ENCODE results near the gene CLMP.
"Not testable (repeated sequence)": the region's sequence is repeated elsewhere in the genome, so short reads cannot be mapped to it uniquely, and the experiment has no call there.

Gene CLMP

DNA sequence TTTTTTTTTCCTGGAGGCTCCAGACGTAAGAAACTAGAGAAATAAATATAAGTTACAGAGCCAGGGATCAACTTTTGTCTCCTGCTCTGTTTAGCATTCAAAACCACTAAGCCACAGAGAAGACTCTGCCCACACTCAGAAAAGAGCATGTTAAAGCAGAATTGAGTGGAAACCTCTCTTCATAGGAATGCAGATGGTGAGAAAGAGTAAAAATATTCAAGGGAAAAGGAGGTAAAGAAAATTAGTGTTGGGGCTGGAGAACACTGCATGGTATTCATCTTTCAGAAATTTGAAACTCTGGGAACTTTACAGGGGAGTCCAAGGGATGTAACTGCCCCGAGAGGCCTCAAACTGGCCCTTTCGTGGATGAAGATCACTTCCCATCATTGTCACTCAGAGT lies 65.1 kb downstream of the CLMP start:
- no peak for DNase-seq

DNA sequence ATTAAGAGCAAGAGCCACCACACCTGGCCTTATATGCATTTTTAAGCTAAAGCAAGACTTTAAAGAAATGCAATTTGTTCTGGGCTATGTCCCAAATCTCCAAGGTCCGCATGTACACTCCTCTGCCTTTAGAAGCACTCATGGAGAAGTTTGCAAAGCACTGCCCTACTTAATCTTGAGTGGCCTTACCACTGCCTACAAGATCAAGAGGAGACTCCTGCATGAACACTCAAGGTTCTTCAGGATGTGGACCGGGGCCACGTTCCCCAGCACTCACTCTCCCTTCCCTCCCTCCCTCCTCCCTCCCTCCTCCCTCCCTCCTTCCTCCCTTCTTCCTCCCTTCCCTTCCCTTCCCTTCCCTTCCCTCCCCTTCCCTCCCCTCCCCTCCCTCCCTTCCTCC lies 69.9 kb downstream of the CLMP start:
- no peak for DNase-seq

DNA sequence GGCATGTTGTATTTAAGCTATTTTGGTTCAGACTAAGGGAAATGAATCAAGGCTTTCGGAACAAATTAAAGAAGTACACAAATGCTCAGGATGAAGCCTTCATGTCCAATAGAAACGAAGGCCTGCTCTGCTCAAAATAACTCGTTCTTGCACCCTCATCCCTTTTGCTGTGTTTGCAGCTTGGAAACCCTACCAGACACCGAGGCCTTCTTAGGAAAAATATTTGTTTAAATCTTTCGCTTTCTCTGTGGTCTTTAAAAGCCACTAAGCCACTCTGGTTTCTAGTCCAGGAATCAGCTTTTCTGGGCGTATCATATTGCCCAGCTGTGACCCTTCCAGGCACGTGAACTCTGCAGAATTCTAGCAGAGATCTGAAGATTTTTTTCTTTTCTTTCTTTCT lies 72.2 kb downstream of the CLMP start:
- no peak for DNase-seq

DNA sequence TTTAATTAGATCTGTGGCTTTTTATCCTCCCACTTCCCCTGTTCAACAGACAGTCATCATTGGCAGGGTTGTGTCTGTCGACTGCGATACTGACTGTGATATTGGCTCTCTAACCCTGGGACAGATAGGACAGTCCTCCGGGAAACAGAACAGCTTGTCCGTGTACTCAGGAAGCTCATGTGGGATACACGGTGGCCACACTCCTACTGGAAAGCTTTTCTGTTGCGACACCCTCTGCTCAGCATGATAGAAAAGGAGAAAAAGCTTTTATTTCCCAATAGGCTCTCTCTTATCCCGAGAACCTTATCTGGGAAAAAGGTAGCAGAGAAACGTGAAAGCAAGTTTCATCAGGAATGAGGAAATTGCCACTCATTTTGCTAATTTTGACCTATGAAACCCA lies 72.7 kb downstream of the CLMP start:
- DNase-seq: no peak

DNA sequence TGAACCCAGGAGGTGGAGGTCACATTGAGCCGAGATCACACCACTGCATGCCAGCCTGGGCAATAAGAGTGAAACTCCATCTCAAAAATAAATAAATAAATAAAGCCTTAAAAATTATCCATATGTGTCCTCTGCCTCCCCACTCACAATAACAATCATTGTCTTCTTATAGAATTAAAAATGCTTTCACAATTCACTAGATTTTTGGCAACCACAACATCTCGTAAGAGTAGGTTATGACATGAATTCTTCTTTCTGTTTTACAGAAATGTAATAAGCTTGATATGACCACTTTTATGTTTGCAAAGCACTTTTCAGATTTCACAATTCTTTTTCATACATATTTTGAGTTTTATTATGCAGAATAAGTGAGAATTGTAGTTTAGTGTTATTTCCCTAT lies 78.6 kb downstream of the CLMP start:
- DNase-seq: no peak

DNA sequence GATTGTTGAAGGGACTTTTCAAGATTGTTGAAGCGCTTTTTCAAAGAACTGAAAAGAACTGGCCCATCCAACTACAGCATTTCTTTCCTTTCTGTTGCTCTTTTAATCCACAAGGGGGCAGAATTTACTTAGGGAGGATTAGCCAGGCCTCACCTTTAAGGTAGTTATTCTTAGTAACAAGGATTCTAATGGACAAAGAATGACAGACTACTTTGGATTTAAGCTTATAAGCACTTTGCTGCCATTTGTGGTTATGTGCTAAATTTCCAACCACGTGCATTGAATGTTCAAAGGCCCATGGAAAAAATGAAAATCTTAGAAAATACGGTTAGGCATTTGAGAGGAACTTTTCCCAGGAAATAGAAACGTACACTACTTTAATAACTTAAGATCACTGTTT lies 83.6 kb downstream of the CLMP start:
- peak; percentile 85 for DNase-seq

DNA sequence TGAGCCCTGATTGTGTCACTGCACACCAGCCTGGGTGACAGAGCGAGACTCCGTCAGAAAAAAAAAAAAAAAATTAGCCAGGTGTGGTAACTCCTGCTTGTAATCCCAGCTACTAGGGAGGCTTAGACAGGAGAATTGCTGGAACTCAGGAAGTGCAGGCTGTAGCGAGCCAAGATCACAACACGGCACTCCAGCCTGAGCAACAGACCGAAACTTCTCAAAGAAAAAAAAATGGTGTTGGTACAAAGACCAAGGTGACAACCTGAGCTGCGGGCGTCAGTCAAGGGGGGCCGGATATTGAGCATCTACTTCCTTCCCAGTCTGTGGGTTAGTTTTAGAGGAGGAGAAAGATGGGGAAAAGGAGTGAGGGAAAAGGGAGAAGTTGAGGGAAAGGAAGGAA lies 84.7 kb downstream of the CLMP start:
- no peak for DNase-seq

DNA sequence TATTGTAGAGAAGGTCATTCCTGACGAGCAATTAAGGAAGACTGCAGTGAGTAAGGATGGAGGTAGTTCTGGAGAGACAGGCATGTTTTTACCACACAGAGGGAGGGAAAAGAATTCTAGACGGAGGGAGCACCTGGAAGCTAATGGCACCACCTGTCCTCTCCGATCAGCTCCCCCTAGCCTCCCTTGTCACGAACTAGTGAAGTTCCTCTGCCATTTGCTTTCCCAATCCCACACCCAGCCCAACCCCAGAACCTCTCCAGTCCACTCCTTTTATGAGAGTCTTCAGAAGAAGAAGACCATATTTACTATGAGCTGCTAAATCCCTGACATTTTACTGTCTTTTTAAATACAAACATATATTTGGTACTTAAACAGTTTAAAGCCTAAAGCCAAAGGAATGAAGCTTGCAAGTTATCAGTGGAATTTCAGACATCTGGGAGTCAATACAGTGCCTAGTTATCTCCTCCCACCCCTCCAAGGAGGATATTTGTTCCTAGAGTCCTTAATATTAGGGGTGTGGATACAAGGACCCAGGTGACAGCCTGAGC lies 87.0 kb downstream of the CLMP start:
- no peak for DNase-seq

DNA sequence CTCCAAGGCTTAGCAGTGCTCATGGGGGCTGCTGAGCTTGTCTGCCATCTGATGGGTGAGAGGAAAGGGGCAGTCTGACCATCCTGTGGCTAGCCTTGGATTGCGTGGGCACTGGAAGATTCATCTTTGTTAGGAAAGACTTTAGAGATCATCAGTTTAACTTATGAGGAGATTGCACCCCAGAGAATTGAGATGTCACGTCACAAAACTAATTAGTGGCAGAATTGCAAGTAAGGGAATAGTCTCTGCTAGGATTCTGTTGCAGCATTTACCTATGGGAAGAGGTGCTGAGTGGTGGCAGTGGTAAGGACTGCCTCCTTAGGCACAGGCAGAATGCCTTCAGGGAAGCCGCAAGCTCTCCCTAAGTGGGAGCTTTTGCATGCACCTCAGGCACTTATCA lies 90.4 kb downstream of the CLMP start:
- DNase-seq: no peak

DNA sequence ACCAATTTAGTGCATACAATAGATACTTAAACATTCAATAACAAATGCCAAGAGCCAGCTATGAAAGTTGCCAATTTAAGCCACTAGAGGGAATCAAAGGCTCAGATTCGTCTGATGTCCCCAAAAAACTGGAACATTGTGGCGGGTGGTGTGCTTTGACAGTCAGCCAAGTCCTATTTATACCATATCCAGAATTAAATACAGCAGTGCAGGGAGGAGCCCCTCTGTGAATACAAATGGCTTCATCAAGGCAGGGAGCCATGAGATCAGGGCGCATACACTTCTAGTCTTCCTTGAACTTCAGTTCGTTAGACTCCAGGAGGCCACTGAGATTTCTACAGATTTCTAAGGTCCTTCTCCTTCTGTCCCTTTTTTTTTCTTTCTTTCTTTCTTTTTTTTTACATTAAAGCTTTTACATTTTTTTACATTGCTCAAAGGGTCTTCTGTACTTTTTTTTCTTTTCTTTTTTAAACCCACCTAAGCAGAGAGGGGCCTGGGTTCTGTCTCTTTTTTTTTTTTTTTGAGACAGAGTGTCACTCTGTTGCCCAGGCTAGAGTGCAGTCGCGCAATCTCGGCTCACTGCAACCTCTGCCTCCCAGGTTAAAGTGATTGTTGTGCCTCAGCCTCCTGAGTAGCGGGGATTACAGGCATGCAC lies 91.6 kb downstream of the CLMP start:
- peak; percentile 96 for DNase-seq

DNA sequence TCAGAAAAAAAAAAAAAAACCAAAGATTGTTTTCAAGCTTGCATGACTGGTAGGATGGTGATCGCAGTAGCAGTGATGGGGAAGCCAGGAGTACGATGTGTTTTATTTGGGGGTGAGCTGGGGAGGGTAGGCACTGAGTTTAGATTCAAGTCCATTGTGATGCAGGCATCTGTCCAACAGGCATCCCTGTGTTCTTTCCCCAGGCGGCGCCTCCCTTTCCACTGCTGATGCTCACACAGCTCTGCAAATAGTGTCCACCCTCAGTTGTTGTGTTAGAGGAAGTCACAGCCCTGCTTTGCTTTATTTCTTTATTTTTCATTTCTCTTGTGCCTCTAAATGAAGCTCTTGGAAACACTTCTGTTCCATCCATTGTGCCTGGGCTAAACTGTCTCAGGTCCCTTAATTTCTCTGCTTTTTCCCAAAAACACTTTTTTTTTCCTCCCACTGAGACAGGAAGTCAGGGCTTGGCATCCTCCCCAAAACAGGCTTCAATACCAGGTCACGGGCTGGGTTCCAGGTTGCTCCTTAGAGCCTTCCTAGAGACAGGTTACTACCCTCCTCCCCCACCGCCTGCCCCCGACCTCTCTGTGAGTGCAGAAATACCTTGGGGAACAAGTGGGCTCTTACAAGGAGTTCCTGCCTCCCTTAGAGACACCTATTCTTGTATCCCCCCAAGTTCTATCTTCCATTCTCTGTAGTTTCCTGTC lies 94.5 kb downstream of the CLMP start:
- peak; percentile 88 for DNase-seq

DNA sequence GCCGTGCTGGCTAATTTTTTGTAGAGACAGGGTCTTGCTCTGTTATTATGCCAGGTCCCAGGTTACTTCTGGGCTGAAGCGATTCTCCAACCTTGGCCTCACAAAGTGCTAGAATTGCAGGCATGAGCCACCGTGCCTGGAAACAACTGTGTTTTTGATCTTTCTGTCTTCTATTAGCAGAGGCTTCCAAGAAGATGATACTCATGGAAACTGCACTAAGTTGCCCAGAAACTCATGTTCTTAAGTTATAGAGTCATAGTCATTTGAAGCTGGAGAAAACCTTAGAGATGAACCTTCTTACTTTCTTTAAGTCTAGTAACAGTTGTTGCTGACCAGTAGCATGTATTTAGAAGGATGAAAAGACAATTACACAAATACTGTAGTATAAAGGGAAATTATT lies 96.1 kb downstream of the CLMP start:
- DNase-seq: no peak

DNA sequence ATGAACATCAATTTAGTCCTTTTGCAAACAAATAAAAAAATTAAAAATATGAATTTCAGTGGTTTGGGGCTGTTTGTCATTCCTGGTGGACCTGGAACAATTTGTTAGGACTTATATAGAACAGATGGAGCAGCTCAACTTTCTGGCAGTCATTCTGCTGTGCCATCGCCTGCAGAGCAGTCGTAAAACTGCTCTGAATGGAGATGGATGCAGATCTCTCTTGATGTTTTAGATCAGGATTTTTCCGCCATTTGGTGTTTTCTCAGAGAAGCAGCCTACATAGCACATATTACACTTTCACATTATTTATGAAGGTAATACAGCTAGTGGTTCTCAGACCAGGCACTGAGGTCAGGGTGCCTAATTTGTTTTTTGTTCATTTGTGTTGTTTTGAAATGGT lies 101.3 kb downstream of the CLMP start:
- no peak for DNase-seq

DNA sequence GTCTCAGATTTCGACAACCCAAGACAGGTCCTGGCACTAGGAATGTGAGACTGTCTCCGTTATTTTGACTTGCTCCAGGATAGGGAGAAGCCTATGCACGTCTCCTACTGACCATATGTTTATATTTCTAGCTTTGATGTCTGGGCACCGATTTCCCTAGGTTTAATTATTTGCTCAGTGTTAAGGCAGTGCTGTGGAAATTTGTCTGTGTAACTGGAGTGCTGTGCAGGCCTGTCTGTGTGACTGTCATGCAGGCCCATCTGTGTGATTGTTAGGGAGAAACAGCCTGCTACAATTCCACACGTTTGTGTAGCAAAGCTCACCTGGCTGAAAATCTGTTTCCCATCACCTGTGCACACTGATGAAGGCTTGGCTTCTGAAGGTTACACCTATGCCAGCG lies 103.5 kb downstream of the CLMP start:
- no peak for DNase-seq

DNA sequence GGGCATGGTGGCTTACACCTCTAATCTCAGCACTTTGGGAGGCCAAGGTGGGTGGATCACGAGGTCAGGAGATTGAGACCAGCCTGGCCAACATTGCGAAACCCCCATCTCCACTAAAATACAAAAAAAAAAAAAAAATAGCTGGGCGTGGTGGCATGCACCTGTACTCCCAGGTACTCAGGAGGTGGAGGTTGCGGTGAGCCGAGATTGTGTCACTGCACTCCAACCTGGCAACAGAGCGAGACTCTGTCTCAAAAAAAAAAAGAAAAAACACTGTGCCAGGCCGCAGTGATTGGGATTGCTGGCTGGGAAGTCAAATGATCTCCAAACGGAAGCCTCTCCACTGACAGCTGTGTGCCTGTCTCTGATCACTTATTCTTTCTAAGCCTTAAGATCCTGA lies 104.9 kb downstream of the CLMP start:
- not testable (repeated sequence) for DNase-seq

DNA sequence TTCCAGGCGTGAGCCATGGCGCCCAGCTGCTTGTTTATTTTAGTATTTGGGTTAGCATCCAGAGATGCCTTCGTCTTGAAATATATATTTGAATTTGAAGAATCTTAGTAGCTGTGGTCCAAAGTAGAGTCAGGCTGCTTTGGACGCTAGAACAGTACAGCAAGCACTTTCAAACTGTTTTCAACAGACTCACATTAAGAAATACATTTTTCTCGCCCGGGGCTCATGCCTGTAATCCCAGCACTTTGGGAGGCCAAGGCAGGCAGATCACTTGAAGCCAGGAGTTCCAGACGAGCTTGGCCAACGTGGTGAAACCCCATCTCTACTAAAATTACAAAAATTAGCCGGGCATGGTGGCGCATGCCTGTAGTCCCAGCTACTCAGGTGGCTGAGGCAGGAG lies 106.2 kb downstream of the CLMP start:
- DNase-seq: not testable (repeated sequence)

DNA sequence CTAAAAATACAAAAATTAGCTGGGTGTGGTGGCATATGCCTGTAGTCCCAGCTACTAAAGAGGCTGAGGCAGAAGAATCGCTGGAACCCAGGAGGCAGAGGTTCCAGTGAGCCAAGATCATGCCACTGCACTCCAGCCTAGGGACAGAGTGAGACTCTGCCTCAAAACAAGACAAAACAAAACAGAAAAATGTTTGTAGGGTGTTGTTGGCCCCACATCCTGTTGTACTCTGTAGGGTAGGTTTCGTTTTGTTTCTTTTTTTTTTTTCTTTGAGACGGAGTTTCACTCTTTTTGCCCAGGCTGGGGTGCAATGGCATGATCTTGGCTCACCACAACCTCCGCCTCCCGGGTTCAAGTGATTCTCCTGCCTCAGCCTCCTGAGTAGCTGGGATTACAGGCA lies 107.4 kb downstream of the CLMP start:
- not testable (repeated sequence) for DNase-seq

DNA sequence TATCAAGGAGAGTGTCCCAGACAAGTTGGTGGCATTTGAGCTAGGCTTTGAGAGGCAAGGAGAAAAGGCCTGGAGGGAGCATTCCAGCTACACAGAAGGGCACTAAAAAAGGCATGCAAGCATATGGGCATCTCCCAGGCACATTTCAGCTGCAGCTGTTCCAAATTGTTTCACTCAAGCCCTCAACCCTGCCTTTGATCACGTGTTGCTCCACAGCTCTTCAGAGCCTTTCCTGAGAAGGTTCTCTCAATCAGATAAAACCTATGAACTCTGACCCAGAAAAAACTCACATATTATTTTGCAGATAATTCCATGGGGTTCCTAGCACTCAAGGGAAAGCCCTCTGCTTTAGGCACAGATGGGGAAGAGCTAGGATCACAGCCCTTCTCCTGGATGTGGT lies 108.7 kb downstream of the CLMP start:
- DNase-seq: no peak

DNA sequence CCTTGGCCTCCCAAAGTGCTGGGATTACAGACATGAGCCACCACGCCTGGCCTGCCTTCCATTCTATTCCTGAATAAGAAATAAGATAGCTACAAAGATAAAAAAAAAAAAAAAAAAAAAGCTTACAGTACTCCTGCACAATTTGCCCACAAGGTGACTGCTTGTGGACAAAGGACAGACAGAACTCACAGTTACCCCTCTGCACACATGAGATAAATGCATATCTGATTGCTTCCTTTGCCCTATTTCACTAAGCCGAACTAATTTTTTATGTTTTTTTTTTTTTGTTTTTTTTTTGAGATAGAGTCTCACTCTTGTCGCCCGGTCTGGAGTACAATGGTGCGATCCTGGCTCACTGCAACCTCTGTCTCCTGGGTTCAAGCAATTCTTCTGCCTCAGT lies 109.6 kb downstream of the CLMP start:
- no peak for DNase-seq

DNA sequence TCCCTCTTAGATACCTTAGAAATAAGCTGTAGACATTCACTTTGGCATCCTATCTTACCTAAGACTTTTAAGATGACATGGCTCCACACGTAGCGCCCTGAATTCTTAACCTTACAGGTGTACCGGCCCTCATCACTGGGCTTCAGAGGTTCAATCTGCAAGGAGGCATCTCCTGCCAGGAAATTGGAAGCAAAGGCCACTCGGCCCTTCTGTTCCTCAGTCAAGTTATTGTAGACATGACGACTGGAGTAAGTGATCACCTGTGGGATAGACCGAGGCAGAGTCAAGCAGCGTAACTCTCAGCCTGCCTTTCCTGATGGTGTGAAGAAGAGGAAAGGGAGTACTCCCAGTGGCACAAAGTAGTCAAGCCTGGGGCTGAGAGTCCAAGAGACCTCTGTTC lies 110.6 kb downstream of the CLMP start:
- no peak for DNase-seq

DNA sequence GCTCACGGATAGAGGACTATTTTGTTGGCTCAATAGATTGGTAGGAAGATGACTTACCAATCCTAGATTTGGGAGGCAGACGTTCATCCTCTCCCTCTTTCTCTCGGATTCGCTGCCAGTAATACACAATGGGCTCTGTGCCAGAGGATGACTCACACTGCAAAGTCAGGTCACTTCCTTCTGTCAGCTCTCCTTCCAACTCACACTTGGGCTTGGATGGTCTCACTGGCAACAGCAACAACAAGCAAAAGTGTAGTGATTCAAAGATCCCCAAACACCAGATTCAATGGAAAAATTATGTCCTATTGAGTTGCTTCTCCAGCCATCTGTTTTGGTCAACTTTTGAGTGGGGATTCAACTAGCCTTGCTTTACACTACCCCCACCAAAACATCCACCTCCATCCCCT lies 111.4 kb downstream of the CLMP start:
- no peak for DNase-seq

DNA sequence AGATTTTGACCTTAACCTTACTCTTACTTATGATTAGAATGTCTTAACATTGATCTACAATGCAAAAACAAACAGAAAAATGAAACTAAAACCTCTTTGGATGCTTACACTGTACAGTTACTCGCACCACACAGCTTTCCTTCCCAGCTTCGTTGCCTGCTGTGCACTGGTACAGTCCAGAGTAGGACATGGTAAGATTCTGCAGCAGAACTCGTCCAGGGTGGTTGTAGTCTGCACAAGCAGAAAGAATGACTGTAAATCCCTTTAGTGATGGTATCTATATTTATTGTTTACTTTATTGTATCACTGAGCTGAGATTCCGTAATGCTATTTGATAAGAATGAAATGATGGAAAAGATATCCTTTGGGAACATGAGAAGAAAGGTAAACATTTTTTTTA lies 112.1 kb downstream of the CLMP start:
- DNase-seq: no peak

DNA sequence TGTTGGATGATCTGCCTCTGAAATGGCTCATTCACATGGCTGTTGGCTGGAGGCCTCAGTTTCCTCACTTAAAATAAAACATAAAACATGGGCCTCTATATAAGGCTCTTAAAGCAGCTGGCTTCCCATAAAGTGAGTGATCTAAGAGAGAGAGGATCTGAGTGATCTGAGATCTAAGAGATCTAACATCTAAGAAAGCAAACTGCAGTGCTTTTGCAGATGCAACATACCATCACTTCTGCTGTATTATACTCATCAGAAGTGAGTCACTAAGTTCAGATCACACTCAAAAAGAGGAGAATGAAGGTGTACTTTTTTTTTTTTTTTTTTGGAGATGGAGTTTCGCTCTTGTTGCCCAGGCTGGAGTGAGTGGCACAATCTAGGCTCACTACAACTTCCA lies 115.0 kb downstream of the CLMP start:
- DNase-seq: no peak

DNA sequence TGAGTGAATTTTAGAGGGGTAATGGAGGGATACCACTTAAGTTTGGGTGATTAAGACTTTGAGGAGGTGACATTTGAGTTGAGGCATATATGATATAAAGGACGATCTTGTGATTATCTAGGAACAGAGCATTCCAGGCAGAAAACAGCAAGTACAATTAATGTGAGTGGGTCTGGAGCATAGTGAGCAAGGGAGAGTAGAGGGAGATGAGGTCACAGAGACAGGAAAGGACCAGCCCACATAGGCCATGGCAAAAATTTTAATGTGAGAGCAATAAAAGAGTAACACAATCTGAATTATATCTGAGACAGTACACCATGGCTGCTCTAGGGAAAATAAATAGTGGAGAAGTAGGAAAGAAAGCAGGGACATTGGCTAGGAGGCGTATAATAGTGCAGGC lies 118.6 kb downstream of the CLMP start:
- no peak for DNase-seq

Data from NCI-H1092 treated with DMSO at 0.1 percent for 48 hours (cell line).